Neural progenitor cell (in vitro differentiated cells): ENCODE results near the gene TMSB4X.
A peak's percentile ranks its signal among the peaks of the same experiment; 100 is the strongest.

Experiments
- CTCF ChIP-seq: fragments of 200-600 bp; sonication (generic); IDR thresholded peaks from 2 replicates; pipeline ENCODE4 v1.5.1; 2017; ENCODE audit warnings: antibody characterized with exemption, mild to moderate bottlenecking
- EZH2 ChIP-seq: fragments of 200-600 bp; sonication (generic); IDR thresholded peaks from 2 replicates; pipeline ENCODE4 v1.6.1; 2017; ENCODE audit warnings: antibody characterized with exemption, mild to moderate bottlenecking, moderate library complexity
- EZH2phosphoT487 ChIP-seq: fragments of 200-600 bp; sonication (generic); IDR thresholded peaks from 2 replicates; pipeline ENCODE4 v1.6.1; 2017; ENCODE audit warnings: antibody characterized with exemption

- TF ChIP-seq CTCF (peak; percentile 4), EZH2 (no peak), EZH2phosphoT487 (no peak)
These were observed 3.5 kb downstream of the TMSB4X start for GRCh38 chrX:12978205-12979025.
